ENCODE data around the gene PSG6. TPM values are rescaled to one million over a fixed set of nuclear protein-coding genes. Genes with fewer than 3 reads are reported as not detected.
"Not testable (repeated sequence)": the region's sequence is repeated elsewhere in the genome, so short reads cannot be mapped to it uniquely, and the experiment has no call there.

PSG6 gene
- total and polyA plus RNA-seq, 2 experiments from 2014 or later, result 1.2 TPM; not detected in 1

DNA sequence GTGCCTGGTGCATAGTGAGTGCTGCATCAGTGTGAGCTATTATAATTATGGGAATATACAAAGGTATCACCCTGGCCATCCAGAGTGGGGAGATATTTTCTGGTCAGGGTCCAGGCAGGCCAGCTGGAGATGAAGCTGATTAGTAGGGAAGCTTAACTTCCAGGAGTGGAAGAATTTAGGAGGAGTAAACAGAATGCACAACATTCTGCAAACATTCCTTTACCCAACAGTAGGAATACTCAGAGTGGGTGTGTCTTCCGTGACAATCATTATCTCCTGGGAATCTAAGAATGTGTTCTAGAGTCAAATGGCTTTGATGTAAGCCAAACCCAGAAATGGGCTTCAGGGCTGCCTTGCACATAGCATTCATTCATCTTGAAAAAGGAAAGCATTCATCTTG is 19.0 kb downstream of the PSG6 start:
- Histone ChIP-seq H3K4me1 (ENCODE audit: insufficient read depth) (peaks cover 32% of the 10 kb centered on the region), H3K9ac (peak overlapping the region; percentile 15; the same call in 1 of the 2 replicates), H3F3A (ENCODE audit: insufficient read depth) (peaks cover 29% of the 10 kb centered on the region), H3K4me2 (ENCODE audit: unreplicated experiment) (peak overlapping the region; percentile 14), H3K27ac (peak overlapping the region; percentile 80)
- H3K9me3 ChIP-seq (ENCODE audit: low read depth); H3K4me3 ChIP-seq; H3K9me2 ChIP-seq (ENCODE audit: insufficient read depth); H2AFZ ChIP-seq; in situ Hi-C loops (cut with MboI); H3K27me3 ChIP-seq (replicated peaks; ENCODE audit: insufficient read depth); H3K79me2 ChIP-seq (ENCODE audit: insufficient read depth); H3K36me3 ChIP-seq (ENCODE audit: low read depth); H4K20me1 ChIP-seq (ENCODE audit: insufficient read depth): not testable (repeated sequence)
- peak; percentile 30 for DNase-seq
- WGBS, 2 experiments (ENCODE audit: low coverage in 1 of 2, low lambda C conversion rate in 2 of 2, missing lambda C conversion rate in 2 of 2), result 5 to 9% methylated on average over 1 of the region's 1 CpG

DNA sequence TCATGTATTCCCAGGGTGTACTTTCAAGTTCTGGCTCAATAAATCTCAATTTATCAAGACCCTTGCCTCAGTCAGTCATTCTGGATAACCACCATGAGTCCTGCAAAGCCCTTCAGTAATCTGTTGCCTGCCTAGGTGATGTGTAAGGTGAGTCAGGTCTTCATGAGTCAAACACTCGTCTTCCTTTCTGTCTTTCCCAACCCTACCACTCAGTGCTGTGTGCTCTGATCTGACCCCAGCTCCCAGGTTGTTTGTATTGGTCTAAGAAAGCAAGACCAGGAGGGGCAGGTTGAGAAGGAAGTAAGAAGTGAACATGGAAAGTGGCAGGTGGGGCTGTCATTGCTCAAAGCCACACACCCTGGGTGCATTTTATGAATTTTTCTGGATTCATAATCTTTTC is 20.0 kb downstream of the PSG6 start:
- H3K9me3 ChIP-seq (ENCODE audit: low read depth); in situ Hi-C loops (cut with MboI); H3K36me3 ChIP-seq (ENCODE audit: low read depth); H4K20me1 ChIP-seq (ENCODE audit: insufficient read depth); H3K79me2 ChIP-seq (ENCODE audit: insufficient read depth); H3K9ac ChIP-seq; H3K9me2 ChIP-seq (ENCODE audit: insufficient read depth); H3K4me3 ChIP-seq; H2AFZ ChIP-seq; H3K27me3 ChIP-seq (replicated peaks; ENCODE audit: insufficient read depth): not testable (repeated sequence)
- peaks cover 32% of the 10 kb centered on the region for H3K4me1 ChIP-seq (ENCODE audit: insufficient read depth)
- DNase-seq, result peak; percentile 43
- peaks cover 29% of the 10 kb centered on the region for H3F3A ChIP-seq (ENCODE audit: insufficient read depth)
- H3K4me2 ChIP-seq (ENCODE audit: unreplicated experiment), result peak overlapping the region; percentile 39
- WGBS, 2 experiments (ENCODE audit: low coverage in 1 of 2, low lambda C conversion rate in 2 of 2, missing lambda C conversion rate in 2 of 2), result 4 to 6% methylated on average over 1 of the region's 1 CpG
- H3K27ac ChIP-seq, result peak overlapping the region; percentile 80

DNA sequence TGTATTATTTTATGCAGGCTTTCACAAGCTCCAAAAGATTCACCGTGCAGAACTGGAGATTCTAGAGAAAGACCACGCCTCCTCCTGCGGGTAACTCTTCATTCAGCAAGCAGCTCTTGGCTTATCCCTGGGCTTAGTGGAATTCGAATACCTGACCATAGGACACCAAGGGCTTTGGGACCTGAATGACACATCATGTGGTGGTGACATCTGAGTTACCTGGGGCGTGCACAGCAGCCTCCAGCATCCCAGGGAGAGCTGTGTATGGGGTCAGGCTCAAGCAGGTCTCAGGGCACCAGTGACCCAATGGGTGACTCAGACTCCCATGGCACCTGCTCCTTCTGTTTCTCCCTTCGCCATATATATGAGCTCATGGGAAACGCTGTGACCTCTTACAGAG is 27.2 kb downstream of the PSG6 start:
- H3K27ac ChIP-seq; H3K27me3 ChIP-seq (replicated peaks; ENCODE audit: insufficient read depth); in situ Hi-C loops (cut with MboI): not testable (repeated sequence)

DNA sequence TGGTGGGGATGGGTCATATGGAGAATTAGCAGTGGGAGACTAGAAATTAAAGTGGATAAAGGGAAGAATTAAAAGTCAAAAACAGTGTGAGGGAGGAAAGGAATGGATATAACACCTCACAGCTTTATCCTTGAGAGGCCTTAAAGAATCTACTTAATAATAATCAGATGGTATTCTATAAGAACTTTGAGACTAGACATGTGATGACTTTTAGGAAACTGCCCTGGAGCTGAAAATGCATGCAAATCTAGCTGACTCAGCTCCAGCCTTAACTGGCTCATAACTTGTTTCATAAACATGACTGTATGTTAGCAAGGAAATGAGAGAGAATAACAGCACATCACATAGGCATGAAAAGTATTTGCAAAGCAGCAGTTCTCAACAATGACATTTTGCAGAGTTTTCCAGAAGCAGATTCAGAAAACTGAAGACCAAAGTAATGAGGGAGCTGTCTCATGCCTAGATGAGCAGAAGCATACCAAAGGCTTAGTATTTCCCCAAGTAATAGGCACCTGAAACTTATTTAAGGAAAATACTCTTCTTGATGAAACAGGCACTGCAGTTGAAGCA is 29.7 kb downstream of the PSG6 start:
- DNase-seq, result peak; percentile 8
- H3K27ac ChIP-seq, result peak overlapping the region; percentile 56
- not testable (repeated sequence) for H3K36me3 ChIP-seq (ENCODE audit: low read depth)

More for the DNA sequence above, 27.2 kb downstream of the PSG6 start:
- peaks cover 14% of the 10 kb centered on the region for H3K4me1 ChIP-seq (ENCODE audit: insufficient read depth)
- H3K9me2 ChIP-seq (ENCODE audit: insufficient read depth); H3K79me2 ChIP-seq (ENCODE audit: insufficient read depth); DNase-seq; H3K9me3 ChIP-seq (ENCODE audit: low read depth); H2AFZ ChIP-seq; H3K36me3 ChIP-seq (ENCODE audit: low read depth); H3K4me2 ChIP-seq (ENCODE audit: unreplicated experiment); H4K20me1 ChIP-seq (ENCODE audit: insufficient read depth); H3K4me3 ChIP-seq; H3K9ac ChIP-seq: not testable (repeated sequence)
- peaks cover 36% of the 10 kb centered on the region for H3F3A ChIP-seq (ENCODE audit: insufficient read depth)
- WGBS, 2 experiments (ENCODE audit: low coverage in 1 of 2, low lambda C conversion rate in 2 of 2, missing lambda C conversion rate in 2 of 2), result 95 to 96% methylated on average over 7 of the region's 7 CpGs

DNA sequence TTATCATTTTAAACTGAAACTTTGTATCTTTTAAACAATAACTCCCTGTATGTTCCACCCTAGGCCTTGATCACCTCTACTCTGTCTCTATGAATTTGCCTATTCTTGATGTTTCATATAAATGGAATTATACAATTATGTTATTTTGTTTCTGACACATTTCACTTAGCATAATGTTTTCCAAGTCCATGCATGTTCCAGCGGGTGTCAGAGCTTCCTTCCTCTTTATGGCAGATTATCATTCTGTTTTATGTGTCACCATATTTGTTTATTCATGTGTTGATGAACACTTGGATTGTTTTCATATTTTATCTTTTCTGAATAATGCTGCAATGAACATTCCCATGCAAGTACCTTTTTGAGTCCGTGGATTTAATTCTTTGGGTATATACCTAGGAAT is 35.0 kb downstream of the PSG6 start:
- H3K36me3 ChIP-seq (ENCODE audit: low read depth); DNase-seq; H3K79me2 ChIP-seq (ENCODE audit: insufficient read depth); H3K27ac ChIP-seq; H4K20me1 ChIP-seq (ENCODE audit: insufficient read depth); H3K9me2 ChIP-seq (ENCODE audit: insufficient read depth); in situ Hi-C loops (cut with MboI); H3K4me3 ChIP-seq; H3K9me3 ChIP-seq (ENCODE audit: low read depth); H3K4me2 ChIP-seq (ENCODE audit: unreplicated experiment); H3K27me3 ChIP-seq (replicated peaks; ENCODE audit: insufficient read depth); H3K9ac ChIP-seq; H2AFZ ChIP-seq: not testable (repeated sequence)
- H3F3A ChIP-seq (ENCODE audit: insufficient read depth), result peaks cover 22% of the 10 kb centered on the region
- WGBS, 2 experiments (ENCODE audit: low coverage in 1 of 2, low lambda C conversion rate in 2 of 2, missing lambda C conversion rate in 2 of 2), result 93 to 95% methylated on average over 2 of the region's 2 CpGs
- H3K4me1 ChIP-seq (ENCODE audit: insufficient read depth), result peaks cover 18% of the 10 kb centered on the region

More for the DNA sequence above, 29.7 kb downstream of the PSG6 start:
- H3K9me3 ChIP-seq (ENCODE audit: low read depth); H3K4me2 ChIP-seq (ENCODE audit: unreplicated experiment); H3K27me3 ChIP-seq (replicated peaks; ENCODE audit: insufficient read depth); in situ Hi-C loops (cut with MboI); H3K9me2 ChIP-seq (ENCODE audit: insufficient read depth); H3K9ac ChIP-seq; H4K20me1 ChIP-seq (ENCODE audit: insufficient read depth); H2AFZ ChIP-seq; H3K79me2 ChIP-seq (ENCODE audit: insufficient read depth); H3K4me3 ChIP-seq: not testable (repeated sequence)
- peaks cover 24% of the 10 kb centered on the region for H3K4me1 ChIP-seq (ENCODE audit: insufficient read depth)
- H3F3A ChIP-seq (ENCODE audit: insufficient read depth), result peaks cover 36% of the 10 kb centered on the region

DNA sequence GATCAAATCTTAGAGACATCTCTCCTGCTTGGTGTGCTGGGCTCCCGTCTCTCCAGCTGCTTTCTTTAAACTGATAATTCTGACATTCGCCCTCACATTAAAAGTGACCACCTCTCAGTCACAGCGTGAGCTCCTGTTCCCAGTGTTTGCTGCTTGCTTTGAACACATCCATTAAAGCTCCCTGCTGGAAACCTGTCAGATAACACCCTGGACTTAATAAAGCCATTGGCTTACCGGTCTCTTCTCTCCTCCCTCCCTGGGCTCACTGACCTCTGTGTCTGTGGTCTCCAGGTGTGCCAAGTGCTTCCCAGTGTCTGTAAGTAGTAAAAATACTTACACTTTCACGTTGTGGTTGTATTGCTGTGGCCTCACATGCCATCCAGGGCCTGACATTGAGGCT is 35.7 kb downstream of the PSG6 start:
- in situ Hi-C loops (cut with MboI), result not testable (repeated sequence)

DNA sequence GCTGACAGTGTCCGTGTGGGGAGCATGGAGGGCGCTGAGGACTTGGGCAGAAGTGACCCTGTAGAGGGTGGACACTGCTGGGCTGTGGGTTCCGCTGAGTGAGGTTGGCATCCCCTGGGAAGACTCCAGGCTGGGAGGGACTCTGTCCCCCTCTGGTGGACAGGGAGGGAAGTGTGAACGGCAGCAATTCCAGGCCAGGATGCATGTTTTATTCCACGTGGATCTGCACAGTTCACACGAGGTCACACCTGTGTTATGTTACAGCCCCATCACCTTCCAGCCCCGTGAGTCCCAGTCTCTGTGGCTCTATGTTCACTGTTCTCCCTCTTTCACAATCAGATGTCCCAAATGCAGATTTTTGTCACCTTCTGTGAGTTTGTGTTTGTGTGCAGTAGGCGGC is 36.4 kb downstream of the PSG6 start:
- H3K9me3 ChIP-seq (ENCODE audit: low read depth); H2AFZ ChIP-seq; in situ Hi-C loops (cut with MboI); H3K9ac ChIP-seq; H3K27ac ChIP-seq; H3K79me2 ChIP-seq (ENCODE audit: insufficient read depth); H3K4me2 ChIP-seq (ENCODE audit: unreplicated experiment); H3K27me3 ChIP-seq (replicated peaks; ENCODE audit: insufficient read depth); H3K36me3 ChIP-seq (ENCODE audit: low read depth); H4K20me1 ChIP-seq (ENCODE audit: insufficient read depth); H3K9me2 ChIP-seq (ENCODE audit: insufficient read depth); H3K4me3 ChIP-seq: not testable (repeated sequence)
- DNase-seq, result peak; percentile 9
- Histone ChIP-seq H3K4me1 (ENCODE audit: insufficient read depth) (peaks cover 27% of the 10 kb centered on the region), H3F3A (ENCODE audit: insufficient read depth) (peaks cover 23% of the 10 kb centered on the region)
- WGBS, 2 experiments (ENCODE audit: low coverage in 1 of 2, low lambda C conversion rate in 2 of 2, missing lambda C conversion rate in 2 of 2), result 76 to 82% methylated on average over 8 of the region's 8 CpGs

More for the DNA sequence above, 35.7 kb downstream of the PSG6 start:
- 77 to 82% methylated on average over 5 of the region's 5 CpGs for WGBS, 2 experiments (ENCODE audit: low coverage in 1 of 2, low lambda C conversion rate in 2 of 2, missing lambda C conversion rate in 2 of 2)
- H3K4me3 ChIP-seq; H3K79me2 ChIP-seq (ENCODE audit: insufficient read depth); DNase-seq; H3K27ac ChIP-seq; H4K20me1 ChIP-seq (ENCODE audit: insufficient read depth); H3K9me3 ChIP-seq (ENCODE audit: low read depth); H3K9ac ChIP-seq; H3K9me2 ChIP-seq (ENCODE audit: insufficient read depth); H3K27me3 ChIP-seq (replicated peaks; ENCODE audit: insufficient read depth); H3K4me2 ChIP-seq (ENCODE audit: unreplicated experiment); H3K36me3 ChIP-seq (ENCODE audit: low read depth); H2AFZ ChIP-seq: not testable (repeated sequence)
- H3F3A ChIP-seq (ENCODE audit: insufficient read depth), result peaks cover 19% of the 10 kb centered on the region
- peaks cover 20% of the 10 kb centered on the region for H3K4me1 ChIP-seq (ENCODE audit: insufficient read depth)

DNA sequence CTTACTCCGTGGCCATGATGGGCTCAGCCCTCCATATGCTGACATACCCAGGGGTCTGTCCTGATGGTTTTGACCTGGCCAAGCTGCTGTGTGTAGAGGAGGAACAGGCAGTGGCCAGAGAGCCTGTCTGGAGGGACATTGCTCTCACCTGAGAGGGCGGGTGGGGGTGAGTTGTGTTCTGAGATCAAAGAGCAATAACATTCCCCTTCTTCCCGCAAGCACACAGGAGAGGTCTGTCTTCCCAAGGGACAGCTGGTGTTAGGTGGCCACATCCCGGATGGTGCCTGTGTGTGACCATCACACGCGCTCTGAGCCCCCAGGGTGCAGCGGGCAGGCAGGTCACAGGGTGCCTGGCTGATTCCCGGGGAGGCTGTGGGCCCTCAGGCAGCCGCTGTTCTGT is 37.1 kb downstream of the PSG6 start:
- H3K27ac ChIP-seq; DNase-seq; H3K9ac ChIP-seq; H4K20me1 ChIP-seq (ENCODE audit: insufficient read depth); H2AFZ ChIP-seq; H3K9me2 ChIP-seq (ENCODE audit: insufficient read depth); H3K9me3 ChIP-seq (ENCODE audit: low read depth); H3K36me3 ChIP-seq (ENCODE audit: low read depth); in situ Hi-C loops (cut with MboI); H3K27me3 ChIP-seq (replicated peaks; ENCODE audit: insufficient read depth); H3K4me2 ChIP-seq (ENCODE audit: unreplicated experiment); H3K4me3 ChIP-seq; H3K79me2 ChIP-seq (ENCODE audit: insufficient read depth): not testable (repeated sequence)
- Histone ChIP-seq H3F3A (ENCODE audit: insufficient read depth) (peaks cover 24% of the 10 kb centered on the region), H3K4me1 (ENCODE audit: insufficient read depth) (peaks cover 31% of the 10 kb centered on the region)
- 92 to 96% methylated on average over 9 of the region's 9 CpGs for WGBS, 2 experiments (ENCODE audit: low coverage in 1 of 2, low lambda C conversion rate in 2 of 2, missing lambda C conversion rate in 2 of 2)
